Naive thymus-derived CD8-positive, alpha-beta T cell (primary cell): Measurements from ENCODE around the gene HHAT. TPM values are rescaled to one million over a fixed set of nuclear protein-coding genes. Genes with fewer than 3 reads are reported as not detected.

Experiments
- ATAC-seq, 2 donors: fragments of 150-1000 bp; cut with Tn5 transposase in 1 of 2; sonication (Bioruptor Pico), chemical (Tn5 transposase) in 1 of 2; 1 replicate in 1 of 2; 2 replicates in 1 of 2; pipeline ENCODE4 v1.10.0; 2021; ENCODE audit warnings: mild to moderate bottlenecking in 2 of 2, moderate library complexity in 2 of 2
- POLR2A ChIA-PET: fragments of 350-600 bp; sonication (Branson Sonifier 250); formaldehyde crosslinking; loops from one replicate; lab custom pipeline; 2021; ENCODE audit warnings: antibody characterized with exemption; lab: Charles Lee
- DNase-seq, 10 donors: peaks; one replicate each; pipeline versions ENCODE4 v3.0.0 to v3.0.0-alpha.2; 2020 to 2022
- H3K27ac Mint-ChIP-seq, 10 donors: one replicate each; pipeline ENCODE4 v1.8.0; 2020 to 2022; ENCODE audit warnings: mild to moderate bottlenecking in 10 of 10, mixed read lengths in 10 of 10, moderate library complexity in 4 of 10, inconsistent platforms in 1 of 10
- H3K27me3 Mint-ChIP-seq, 5 donors: one replicate each; pipeline ENCODE4 v1.8.0; 2021 to 2022; ENCODE audit warnings: mixed read lengths in 5 of 5
- H3K36me3 Mint-ChIP-seq, 3 donors: one replicate each; pipeline ENCODE4 v1.8.0; 2020 to 2022; ENCODE audit warnings: mixed read lengths in 3 of 3, mild to moderate bottlenecking in 2 of 3, inconsistent platforms in 1 of 3
- H3K4me1 Mint-ChIP-seq, 4 donors: one replicate each; pipeline ENCODE4 v1.8.0; 2021 to 2022; ENCODE audit warnings: mixed read lengths in 4 of 4
- H3K4me3 Mint-ChIP-seq, 10 donors: one replicate each; pipeline ENCODE4 v1.8.0; 2020 to 2022; ENCODE audit warnings: mild to moderate bottlenecking in 10 of 10, mixed read lengths in 10 of 10, moderate library complexity in 6 of 10, inconsistent platforms in 1 of 10
- H3K9me3 Mint-ChIP-seq, 9 donors: one replicate each; pipeline ENCODE4 v1.8.0; 2020 to 2022; ENCODE audit warnings: mixed read lengths in 9 of 9, mild to moderate bottlenecking in 3 of 9, inconsistent platforms in 1 of 9, moderate library complexity in 1 of 9
- polyA plus RNA-seq, 3 donors: library from polyadenylated mRNA; unstranded; fragments of 300-500 nt; fragmentation: Illumina TruSeq; gene quantifications; one replicate each; pipeline ENCODE4 v1.2.3, GENCODE V29; 2021
- total RNA-seq, 8 experiments: library from RNA in 2 of 8; stranded (reverse) in 2 of 8; gene quantifications; one replicate each; pipeline ENCODE4 v1.2.3 and lab custom pipeline; 2021 to 2026

Gene HHAT
- total and polyA plus RNA-seq, 5 experiments from 2014 or later, result 0.74 to 1.8 (median 1.5) TPM

GRCh38 chr1:210464519-210465039, 135.9 kb downstream of the HHAT start:
- Mint-ChIP-seq H3K27ac (no peak overlapping the region), H3K27me3 (peaks cover 0 to 4% (median 0%) of the 10 kb centered on the region in 5 donors), H3K9me3 (no peaks in the 10 kb centered on the region), H3K36me3 (no peaks in the 10 kb centered on the region), H3K4me1 (no peaks in the 10 kb centered on the region), H3K4me3 (no peak overlapping the region)
- POLR2A ChIA-PET, result no interaction called here
- no peak for DNase-seq
- no peak for ATAC-seq

GRCh38 chr1:210465150-210465549, 136.4 kb downstream of the HHAT start:
- no peak overlapping the region for H3K4me3 Mint-ChIP-seq
- POLR2A ChIA-PET, result no interaction called here
- no peak for DNase-seq
- H3K27ac Mint-ChIP-seq, result no peak overlapping the region
- no peaks in the 10 kb centered on the region for H3K9me3 Mint-ChIP-seq
- no peaks in the 10 kb centered on the region for H3K36me3 Mint-ChIP-seq
- no peaks in the 10 kb centered on the region for H3K4me1 Mint-ChIP-seq
- no peak for ATAC-seq
- H3K27me3 Mint-ChIP-seq, result peaks cover 0 to 4% (median 0%) of the 10 kb centered on the region in 5 donors

- POLR2A ChIA-PET, result no interaction called here
- H3K36me3 Mint-ChIP-seq, result no peaks in the 10 kb centered on the region
- H3K4me3 Mint-ChIP-seq, result no peak overlapping the region
- no peak for DNase-seq
- peaks cover 0 to 4% (median 0%) of the 10 kb centered on the region in 5 donors for H3K27me3 Mint-ChIP-seq
- H3K27ac Mint-ChIP-seq, result no peak overlapping the region
- ATAC-seq, result no peak
- no peaks in the 10 kb centered on the region for H3K4me1 Mint-ChIP-seq
- H3K9me3 Mint-ChIP-seq, result no peaks in the 10 kb centered on the region
These were observed 138.8 kb downstream of the HHAT start for GRCh38 chr1:210467440-210468043.

GRCh38 chr1:210469441-210469840, 140.7 kb downstream of the HHAT start:
- H3K4me1 Mint-ChIP-seq, result no peaks in the 10 kb centered on the region
- no peak overlapping the region for H3K4me3 Mint-ChIP-seq
- H3K27me3 Mint-ChIP-seq, result peaks cover 0 to 4% (median 0%) of the 10 kb centered on the region in 5 donors
- no peaks in the 10 kb centered on the region for H3K9me3 Mint-ChIP-seq
- H3K36me3 Mint-ChIP-seq, result no peaks in the 10 kb centered on the region
- H3K27ac Mint-ChIP-seq, result no peak overlapping the region
- POLR2A ChIA-PET, result no interaction called here
- ATAC-seq (no peak), DNase-seq (no peak)

GRCh38 chr1:210475321-210475720, 146.6 kb downstream of the HHAT start:
- Mint-ChIP-seq H3K4me3 (no peak overlapping the region), H3K27me3 (no peaks in the 10 kb centered on the region), H3K27ac (no peak overlapping the region), H3K36me3 (no peaks in the 10 kb centered on the region), H3K9me3 (no peaks in the 10 kb centered on the region), H3K4me1 (no peaks in the 10 kb centered on the region)
- POLR2A ChIA-PET, result no interaction called here
- DNase-seq, result no peak
- no peak for ATAC-seq

GRCh38 chr1:210475806-210476205, 147.1 kb downstream of the HHAT start:
- no peak for ATAC-seq
- Mint-ChIP-seq H3K27ac (no peak overlapping the region), H3K4me3 (no peak overlapping the region)

GRCh38 chr1:210476730-210477129, 148.0 kb downstream of the HHAT start:
- no peak for ATAC-seq
- Mint-ChIP-seq H3K27me3 (no peaks in the 10 kb centered on the region), H3K4me1 (no peaks in the 10 kb centered on the region), H3K4me3 (no peak overlapping the region), H3K27ac (no peak overlapping the region), H3K36me3 (no peaks in the 10 kb centered on the region), H3K9me3 (no peaks in the 10 kb centered on the region)
- DNase-seq, result no peak
- POLR2A ChIA-PET, result no interaction called here

More at GRCh38 chr1:210475806-210476205, 147.1 kb downstream of the HHAT start:
- DNase-seq, result no peak
- POLR2A ChIA-PET, result no interaction called here
- Mint-ChIP-seq H3K36me3 (no peaks in the 10 kb centered on the region), H3K27me3 (no peaks in the 10 kb centered on the region), H3K4me1 (no peaks in the 10 kb centered on the region), H3K9me3 (no peaks in the 10 kb centered on the region)

- no peak overlapping the region for H3K27ac Mint-ChIP-seq
- H3K4me1 Mint-ChIP-seq, result no peaks in the 10 kb centered on the region
- H3K27me3 Mint-ChIP-seq, result no peaks in the 10 kb centered on the region
- ATAC-seq, result no peak
- POLR2A ChIA-PET, result no interaction called here
- no peak overlapping the region for H3K4me3 Mint-ChIP-seq
- no peak for DNase-seq
- H3K36me3 Mint-ChIP-seq, result no peaks in the 10 kb centered on the region
- H3K9me3 Mint-ChIP-seq, result no peaks in the 10 kb centered on the region
These were observed 148.7 kb downstream of the HHAT start for GRCh38 chr1:210477328-210477924.

GRCh38 chr1:210478820-210479219, 150.1 kb downstream of the HHAT start:
- Mint-ChIP-seq H3K4me3 (no peak overlapping the region), H3K27ac (no peak overlapping the region), H3K9me3 (no peaks in the 10 kb centered on the region), H3K27me3 (no peaks in the 10 kb centered on the region), H3K36me3 (no peaks in the 10 kb centered on the region), H3K4me1 (no peaks in the 10 kb centered on the region)
- DNase-seq (no peak), ATAC-seq (no peak)
- POLR2A ChIA-PET, result no interaction called here

GRCh38 chr1:210482491-210482890, 153.8 kb downstream of the HHAT start:
- Mint-ChIP-seq H3K36me3 (peaks cover 0 to 3% (median 0%) of the 10 kb centered on the region in 3 donors), H3K4me1 (peaks cover 0 to 1% (median 0%) of the 10 kb centered on the region in 4 donors), H3K9me3 (no peaks in the 10 kb centered on the region), H3K4me3 (no peak overlapping the region), H3K27me3 (peaks cover 0 to 3% (median 0%) of the 10 kb centered on the region in 5 donors), H3K27ac (no peak overlapping the region)
- DNase-seq (no peak), ATAC-seq (no peak)
- POLR2A ChIA-PET, result no interaction called here

- POLR2A ChIA-PET, result no interaction called here
- Mint-ChIP-seq H3K27me3 (peaks cover 0 to 3% (median 0%) of the 10 kb centered on the region in 5 donors), H3K36me3 (peaks cover 0 to 3% (median 0%) of the 10 kb centered on the region in 3 donors), H3K4me1 (peaks cover 0 to 1% (median 0%) of the 10 kb centered on the region in 4 donors), H3K4me3 (no peak overlapping the region), H3K9me3 (no peaks in the 10 kb centered on the region), H3K27ac (no peak overlapping the region)
- no peak for DNase-seq
- ATAC-seq, result no peak
These were observed 154.4 kb downstream of the HHAT start for GRCh38 chr1:210482945-210483617.

GRCh38 chr1:210483821-210484220, 155.1 kb downstream of the HHAT start:
- DNase-seq, result no peak
- no peaks in the 10 kb centered on the region for H3K9me3 Mint-ChIP-seq
- H3K36me3 Mint-ChIP-seq, result peaks cover 0 to 3% (median 0%) of the 10 kb centered on the region in 3 donors
- POLR2A ChIA-PET, result no interaction called here
- H3K27me3 Mint-ChIP-seq, result peaks cover 0 to 3% (median 0%) of the 10 kb centered on the region in 5 donors
- H3K27ac Mint-ChIP-seq, result no peak overlapping the region
- no peak overlapping the region for H3K4me3 Mint-ChIP-seq
- H3K4me1 Mint-ChIP-seq, result peaks cover 0 to 1% (median 0%) of the 10 kb centered on the region in 4 donors
- ATAC-seq, result no peak

GRCh38 chr1:210487021-210487420, 158.3 kb downstream of the HHAT start:
- POLR2A ChIA-PET, result no interaction called here
- peaks cover 0 to 3% (median 0%) of the 10 kb centered on the region in 3 donors for H3K36me3 Mint-ChIP-seq
- H3K27me3 Mint-ChIP-seq, result peaks cover 0 to 3% (median 0%) of the 10 kb centered on the region in 5 donors
- no peak overlapping the region for H3K4me3 Mint-ChIP-seq
- DNase-seq (no peak), ATAC-seq (no peak)
- H3K9me3 Mint-ChIP-seq, result no peaks in the 10 kb centered on the region
- H3K27ac Mint-ChIP-seq, result no peak overlapping the region
- peaks cover 0 to 1% (median 0%) of the 10 kb centered on the region in 4 donors for H3K4me1 Mint-ChIP-seq
